Measurements from ENCODE around the gene HIP1. TPM values are rescaled to one million over a fixed set of nuclear protein-coding genes. Genes with fewer than 3 reads are reported as not detected.

The HIP1 gene
- total RNA-seq, 1 donor from 2014 or later, result 51.5 TPM

DNA sequence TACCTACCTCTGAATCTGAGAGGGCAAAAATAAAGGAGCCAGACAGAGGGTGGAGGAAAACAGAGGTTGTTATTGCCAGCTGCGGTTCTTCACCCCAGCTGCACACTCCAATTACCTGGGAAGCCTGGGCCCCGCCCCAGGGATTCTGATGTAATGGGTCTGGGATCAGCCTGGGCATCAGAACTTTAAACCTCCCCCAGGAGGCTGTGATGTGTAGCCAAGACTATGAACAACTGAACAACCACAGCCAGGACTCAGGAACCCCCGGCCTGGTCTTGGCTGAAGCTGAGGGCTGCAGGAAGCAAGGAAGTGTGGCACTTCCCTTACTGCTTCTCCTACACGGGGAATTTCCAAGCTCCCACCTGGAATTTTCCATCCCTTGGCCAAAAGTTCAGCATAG is 89.3 kb downstream of the HIP1 start:
- Histone ChIP-seq H3K27ac (peak overlapping the region; percentile 46), H3K4me1 (peaks cover 27% of the 10 kb centered on the region), H3K36me3 (peaks cover 11% of the 10 kb centered on the region), H3K9me3 (no peaks in the 10 kb centered on the region), H3K27me3 (ENCODE audit: low read depth) (no peaks in the 10 kb centered on the region), H3K4me3 (no peak overlapping the region)
- ATAC-seq (peak; percentile 45 to 56), DNase-seq (no peak)
- intact Hi-C loops (cut with DNase I), result no loop called here
- TF ChIP-seq, protein P1, sequence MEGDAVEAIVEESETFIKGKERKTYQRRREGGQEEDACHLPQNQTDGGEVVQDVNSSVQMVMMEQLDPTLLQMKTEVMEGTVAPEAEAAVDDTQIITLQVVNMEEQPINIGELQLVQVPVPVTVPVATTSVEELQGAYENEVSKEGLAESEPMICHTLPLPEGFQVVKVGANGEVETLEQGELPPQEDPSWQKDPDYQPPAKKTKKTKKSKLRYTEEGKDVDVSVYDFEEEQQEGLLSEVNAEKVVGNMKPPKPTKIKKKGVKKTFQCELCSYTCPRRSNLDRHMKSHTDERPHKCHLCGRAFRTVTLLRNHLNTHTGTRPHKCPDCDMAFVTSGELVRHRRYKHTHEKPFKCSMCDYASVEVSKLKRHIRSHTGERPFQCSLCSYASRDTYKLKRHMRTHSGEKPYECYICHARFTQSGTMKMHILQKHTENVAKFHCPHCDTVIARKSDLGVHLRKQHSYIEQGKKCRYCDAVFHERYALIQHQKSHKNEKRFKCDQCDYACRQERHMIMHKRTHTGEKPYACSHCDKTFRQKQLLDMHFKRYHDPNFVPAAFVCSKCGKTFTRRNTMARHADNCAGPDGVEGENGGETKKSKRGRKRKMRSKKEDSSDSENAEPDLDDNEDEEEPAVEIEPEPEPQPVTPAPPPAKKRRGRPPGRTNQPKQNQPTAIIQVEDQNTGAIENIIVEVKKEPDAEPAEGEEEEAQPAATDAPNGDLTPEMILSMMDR (IDR thresholded peaks at IDR 0.05), result no peak

DNA sequence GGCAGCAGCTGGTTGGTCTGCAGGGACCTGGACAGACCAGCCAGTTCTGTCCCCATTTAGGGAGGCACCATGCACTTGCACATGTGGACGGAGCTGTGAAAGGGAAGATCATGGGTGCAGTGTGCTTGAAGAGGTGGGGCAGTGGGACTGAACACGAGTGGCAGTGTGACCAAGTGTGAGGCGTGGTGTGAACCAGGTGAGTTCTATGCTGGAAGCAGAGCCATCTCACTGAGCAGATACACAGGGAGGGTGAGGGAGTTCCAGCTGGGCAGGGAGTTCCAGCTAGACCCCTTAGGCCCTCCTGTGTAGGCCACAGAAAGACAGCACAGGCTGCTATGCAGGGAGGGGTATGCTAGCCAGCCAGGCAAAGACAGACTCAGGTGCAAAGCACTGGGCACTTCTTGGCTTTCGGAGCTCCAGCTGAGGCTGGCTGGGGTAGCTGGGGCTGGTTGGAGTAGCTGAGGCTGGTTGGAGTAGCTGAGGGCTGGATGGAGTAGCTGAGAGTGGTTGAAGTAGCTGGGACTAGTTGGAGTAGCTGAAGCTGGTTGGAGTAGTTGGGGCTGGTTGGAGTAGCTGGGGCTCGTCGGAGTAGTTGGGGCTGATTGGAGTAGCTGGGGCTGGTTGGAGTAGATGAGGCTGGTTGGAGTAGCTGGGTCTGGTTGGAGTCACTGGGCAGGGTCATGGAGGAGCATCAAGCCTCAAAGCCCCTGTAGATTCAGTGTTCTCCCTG is 90.9 kb downstream of the HIP1 start:
- Histone ChIP-seq H3K27me3 (ENCODE audit: low read depth) (no peaks in the 10 kb centered on the region), H3K27ac (no peak overlapping the region), H3K4me3 (no peak overlapping the region), H3K9me3 (no peaks in the 10 kb centered on the region), H3K4me1 (peaks cover 27% of the 10 kb centered on the region), H3K36me3 (no peaks in the 10 kb centered on the region)
- DNase-seq (no peak), ATAC-seq (no peak)
- TF ChIP-seq, protein P1 (IDR thresholded peaks at IDR 0.05), result no peak
- intact Hi-C loops (cut with DNase I), result no loop called here

DNA sequence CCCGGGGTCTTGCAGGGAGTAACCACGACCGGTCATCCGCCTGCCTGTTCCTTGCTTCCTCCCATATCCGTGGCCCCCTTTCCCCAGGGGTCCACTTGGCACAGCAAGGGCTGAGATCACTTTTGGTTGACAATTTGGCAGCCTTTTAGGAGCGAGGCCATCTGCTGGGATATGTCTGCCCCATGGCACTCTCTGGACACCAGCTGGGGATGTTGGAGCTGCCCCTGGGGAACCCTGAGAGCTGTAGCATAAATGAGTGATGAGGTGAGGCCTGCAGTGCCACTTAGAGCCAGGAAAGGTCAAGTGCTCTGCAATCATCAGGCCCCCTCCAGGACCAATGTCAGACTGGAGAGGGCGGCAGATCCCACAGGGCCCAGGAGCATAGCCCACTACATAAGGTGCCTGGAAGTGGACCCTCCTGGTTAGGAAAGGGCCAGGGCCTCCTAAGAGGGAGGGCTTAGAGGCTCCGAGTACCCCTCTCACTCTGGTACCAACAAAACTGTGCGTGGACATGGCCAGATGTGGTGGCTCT is 92.1 kb downstream of the HIP1 start:
- Histone ChIP-seq H3K27ac (no peak overlapping the region), H3K4me1 (peaks cover 27% of the 10 kb centered on the region), H3K27me3 (ENCODE audit: low read depth) (no peaks in the 10 kb centered on the region), H3K9me3 (no peaks in the 10 kb centered on the region), H3K4me3 (no peak overlapping the region), H3K36me3 (no peaks in the 10 kb centered on the region)
- no peak for DNase-seq
- TF ChIP-seq, protein P1 (IDR thresholded peaks at IDR 0.05), result no peak
- intact Hi-C loops (cut with DNase I), result no loop called here
- no peak for ATAC-seq

DNA sequence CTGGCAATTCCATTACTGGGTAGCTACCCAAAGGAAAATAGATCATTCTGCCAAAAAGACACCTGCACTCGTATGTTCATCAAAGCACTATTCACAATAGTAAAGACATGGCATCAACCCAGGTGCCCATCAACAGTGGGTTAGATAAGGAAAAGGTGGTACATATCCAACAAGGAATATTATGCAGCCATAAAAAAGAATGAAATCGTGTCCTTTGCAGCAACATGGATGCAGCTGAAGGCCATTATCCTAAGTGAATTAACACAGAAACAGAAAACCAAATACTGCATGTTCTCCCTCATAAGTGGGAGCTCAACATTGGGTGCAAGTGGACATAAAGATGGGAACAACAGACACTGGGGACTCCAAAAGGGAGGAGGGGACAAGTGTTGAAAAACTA is 93.2 kb downstream of the HIP1 start:
- Histone ChIP-seq H3K4me1 (peaks cover 20% of the 10 kb centered on the region), H3K36me3 (no peaks in the 10 kb centered on the region), H3K27me3 (ENCODE audit: low read depth) (no peaks in the 10 kb centered on the region), H3K27ac (no peak overlapping the region), H3K4me3 (no peak overlapping the region), H3K9me3 (no peaks in the 10 kb centered on the region)
- intact Hi-C loops (cut with DNase I), result no loop called here
- TF ChIP-seq, protein P1 (IDR thresholded peaks at IDR 0.05), result no peak
- no peak for ATAC-seq
- DNase-seq, result no peak

DNA sequence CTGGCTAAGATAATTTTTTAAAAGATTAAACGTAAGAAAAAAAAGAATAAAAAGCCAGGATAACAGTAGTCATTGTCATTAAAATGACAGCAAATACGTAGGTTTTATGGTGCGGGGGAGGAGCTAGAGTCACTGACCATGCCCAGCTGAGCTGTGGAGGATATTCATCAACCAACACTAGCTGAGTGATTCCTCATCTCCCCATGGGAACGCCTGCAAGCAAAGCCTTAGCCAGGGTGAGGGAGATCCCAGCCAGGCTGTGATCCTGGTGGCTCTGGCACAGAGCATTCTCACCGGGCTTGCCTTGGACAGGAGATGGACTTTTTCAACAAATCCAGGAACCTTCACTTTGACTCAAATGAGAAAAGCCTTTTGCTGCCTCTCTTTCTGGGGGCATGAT is 94.2 kb downstream of the HIP1 start:
- TF ChIP-seq, protein P1 (IDR thresholded peaks at IDR 0.05), result no peak
- ATAC-seq (no peak), DNase-seq (no peak)
- H3K36me3 ChIP-seq, result no peaks in the 10 kb centered on the region
- H3K4me3 ChIP-seq, result no peak overlapping the region
- H3K27me3 ChIP-seq (ENCODE audit: low read depth), result no peaks in the 10 kb centered on the region
- intact Hi-C loops (cut with DNase I), result no loop called here
- H3K9me3 ChIP-seq, result no peaks in the 10 kb centered on the region
- H3K4me1 ChIP-seq, result peaks cover 18% of the 10 kb centered on the region
- H3K27ac ChIP-seq, result no peak overlapping the region

Data from lower lobe of right lung (tissue), 2 donors.